CMK (cell line): ENCODE data around the gene LRRC1.
"Not testable (repeated sequence)": the region's sequence is repeated elsewhere in the genome, so short reads cannot be mapped to it uniquely, and the experiment has no call there.

Experiments
- DNase-seq: peaks from one replicate; pipeline ENCODE4 v3.0.0-alpha.2; 2010; ENCODE audit warnings: low read depth

The LRRC1 gene

GRCh38 chr6:53792973-53793317 lies 1.9 kb upstream of the LRRC1 start:
- no peak for DNase-seq

- DNase-seq, result peak; percentile 51
Observed at GRCh38 chr6:53793318-53794136, 1.3 kb upstream of the LRRC1 start.

GRCh38 chr6:53794137-53794719 lies 577 bp upstream of the LRRC1 start:
- no peak for DNase-seq

GRCh38 chr6:53795340-53795701 lies 516 bp downstream of the LRRC1 start:
- DNase-seq, result no peak

GRCh38 chr6:53795702-53796450 lies 1.1 kb downstream of the LRRC1 start:
- no peak for DNase-seq

GRCh38 chr6:53796451-53796780 lies 1.6 kb downstream of the LRRC1 start:
- DNase-seq, result no peak

- no peak for DNase-seq
Observed at GRCh38 chr6:53796791-53797190, 2.0 kb downstream of the LRRC1 start.

- no peak for DNase-seq
Observed at GRCh38 chr6:53797304-53797703, 2.5 kb downstream of the LRRC1 start.

- no peak for DNase-seq
Observed at GRCh38 chr6:53799340-53799739, 4.5 kb downstream of the LRRC1 start.

GRCh38 chr6:53801022-53801421 lies 6.2 kb downstream of the LRRC1 start:
- no peak for DNase-seq

- no peak for DNase-seq
Observed at GRCh38 chr6:53802582-53802981, 7.8 kb downstream of the LRRC1 start.

GRCh38 chr6:53803081-53803860 lies 8.5 kb downstream of the LRRC1 start:
- no peak for DNase-seq

- no peak for DNase-seq
Observed at GRCh38 chr6:53805016-53805415, 10.2 kb downstream of the LRRC1 start.

- no peak for DNase-seq
Observed at GRCh38 chr6:53805725-53806124, 10.9 kb downstream of the LRRC1 start.

- DNase-seq, result not testable (repeated sequence)
Observed at GRCh38 chr6:53807606-53808005, 12.8 kb downstream of the LRRC1 start.

GRCh38 chr6:53808302-53808881 lies 13.6 kb downstream of the LRRC1 start:
- no peak for DNase-seq

- DNase-seq, result no peak
Observed at GRCh38 chr6:53809691-53810090, 14.9 kb downstream of the LRRC1 start.

- no peak for DNase-seq
Observed at GRCh38 chr6:53811082-53811481, 16.3 kb downstream of the LRRC1 start.

GRCh38 chr6:53811746-53812145 lies 16.9 kb downstream of the LRRC1 start:
- no peak for DNase-seq

- DNase-seq, result no peak
Observed at GRCh38 chr6:53813096-53813495, 18.3 kb downstream of the LRRC1 start.

- no peak for DNase-seq
Observed at GRCh38 chr6:53813801-53814200, 19.0 kb downstream of the LRRC1 start.

- DNase-seq, result no peak
Observed at GRCh38 chr6:53814353-53814752, 19.5 kb downstream of the LRRC1 start.
